HCT116 (cell line): Measurements from ENCODE around the gene RANBP6. TPM values are rescaled to one million over a fixed set of nuclear protein-coding genes. Genes with fewer than 3 reads are reported as not detected.

ENCODE experiments used
- ATAC-seq: fragments of 200-7000 bp; cut with Tn5 transposase; 2 replicates; pipeline ENCODE4 v1.9.1; 2020; ENCODE audit warnings: mild to moderate bottlenecking, moderate library complexity
- BruUV-seq: library from RNA; stranded (reverse); fragments of 400-500 nt; replicated peaks from 2 replicates; lab custom pipeline; 2021; lab: Mats Ljungman, UMichigan
- CTCF ChIA-PET: fragments of 300-600 bp; sonication (Branson Sonifier 250); formaldehyde crosslinking; loops from one replicate; lab custom pipeline; 2021; ENCODE audit warnings: antibody characterized with exemption; lab: Charles Lee
- POLR2A ChIA-PET: fragments of 300-600, 350-600 bp; sonication (Branson Sonifier 250); formaldehyde crosslinking; loops from one replicate; lab custom pipeline; 2021; ENCODE audit warnings: antibody characterized with exemption; lab: Charles Lee
- RAD21 ChIA-PET, 2 experiments: fragments of 300-600 bp; sonication (Branson Sonifier 250); formaldehyde crosslinking; loops; one replicate each; lab custom pipeline; 2023; ENCODE audit warnings: low total read pairs in 2 of 2; ENCODE audit not compliant: uncharacterized antibody in 2 of 2, unreplicated experiment in 2 of 2, low non-redundant PET in 1 of 2; lab: Charles Lee
- DNase-seq: peaks from one replicate; pipeline ENCODE4 v3.0.0-alpha.2; 2010; ENCODE audit warnings: low read depth, low spot score
- H2AFZ ChIP-seq: fragments of 200-600 bp; shearing (Covaris generic), sonication (generic); 2 replicates; pipeline ENCODE4 v1.6.1; 2017; ENCODE audit warnings: low read depth, mixed run types, mixed read lengths, antibody characterized with exemption, low read length; ENCODE audit not compliant: poor library complexity, severe bottlenecking
- H3K27ac ChIP-seq: 2 replicates; pipeline ENCODE4 v1.5.1; 2012; ENCODE audit warnings: low read depth, low read length
- H3K27me3 ChIP-seq: fragments of 200-600 bp; sonication (generic); 2 replicates; pipeline ENCODE4 v1.6.1; 2016; ENCODE audit warnings: mixed run types, low read length, mixed read lengths; ENCODE audit not compliant: insufficient read depth
- H3K36me3 ChIP-seq, 2 experiments: fragments of 200-500 bp in 1 of 2; fragments of 200-600 bp in 1 of 2; sonication (Bioruptor generic) in 1 of 2; sonication (generic) in 1 of 2; 2 replicates each; pipeline versions ENCODE4 v1.5.1 to v1.6.1; 2014 to 2016; ENCODE audit warnings: low read length in 2 of 2, inconsistent platforms in 1 of 2, mixed read lengths in 1 of 2, mixed run types in 1 of 2; ENCODE audit not compliant: insufficient read depth in 2 of 2, control insufficient read depth in 1 of 2
- H3K4me1 ChIP-seq, 2 experiments: fragments of 200-600 bp in 1 of 2; sonication (generic) in 1 of 2; 2 replicates each; pipeline versions ENCODE4 v1.5.1 to v1.6.1; 2012 to 2017; ENCODE audit warnings: low read length in 2 of 2, inconsistent platforms in 1 of 2, mild to moderate bottlenecking in 1 of 2, mixed read lengths in 1 of 2, mixed run types in 1 of 2, moderate library complexity in 1 of 2; ENCODE audit not compliant: insufficient read depth in 2 of 2, control insufficient read depth in 1 of 2
- H3K4me2 ChIP-seq: fragments of 200-600 bp; sonication (generic); 2 replicates; pipeline ENCODE4 v1.6.1; 2017; ENCODE audit warnings: mixed run types, low read length, mixed read lengths
- H3K4me3 ChIP-seq, 2 experiments: fragments of 200-600 bp in 1 of 2; sonication (generic) in 1 of 2; replicated peaks in 1 of 2; 2 replicates each; pipeline ENCODE4 v1.5.1; 2011 to 2016; ENCODE audit warnings: low read length in 2 of 2, control low read depth in 1 of 2, low read depth in 1 of 2, mild to moderate bottlenecking in 1 of 2, mixed read lengths in 1 of 2, mixed run types in 1 of 2
- H3K79me2 ChIP-seq: fragments of 200-600 bp; sonication (generic); 2 replicates; pipeline ENCODE4 v1.6.1; 2017; ENCODE audit warnings: mild to moderate bottlenecking, mixed run types, low read length, moderate library complexity, mixed read lengths; ENCODE audit not compliant: insufficient read depth
- H3K9ac ChIP-seq: fragments of 200-600 bp; sonication (generic); 2 replicates; pipeline ENCODE4 v1.6.1; 2016; ENCODE audit warnings: low read length, mixed read lengths
- H3K9me2 ChIP-seq: fragments of 200-600 bp; sonication (generic), shearing (Covaris generic); 2 replicates; pipeline ENCODE4 v1.6.1; 2017; ENCODE audit warnings: mixed run types, mild to moderate bottlenecking, moderate library complexity; ENCODE audit not compliant: insufficient read depth
- H3K9me3 ChIP-seq, 2 experiments: fragments of 200-500 bp in 1 of 2; fragments of 200-600 bp in 1 of 2; sonication (Bioruptor generic) in 1 of 2; sonication (generic) in 1 of 2; 2 replicates each; pipeline ENCODE4 v1.6.1; 2014 to 2017; ENCODE audit warnings: low read length in 2 of 2, mixed read lengths in 2 of 2, inconsistent platforms in 1 of 2, low read depth in 1 of 2, mild to moderate bottlenecking in 1 of 2, mixed run types in 1 of 2, moderate library complexity in 1 of 2; ENCODE audit not compliant: control insufficient read depth in 1 of 2, insufficient read depth in 1 of 2
- H4K20me1 ChIP-seq: fragments of 200-600 bp; sonication (generic), shearing (Covaris generic); 2 replicates; pipeline ENCODE4 v1.6.1; 2017; ENCODE audit warnings: mixed run types, mild to moderate bottlenecking, moderate library complexity; ENCODE audit not compliant: insufficient read depth
- ATF3 ChIP-seq: IDR thresholded peaks from 2 replicates; pipeline ENCODE4 v1.6.1; 2012
- CBX3 ChIP-seq: IDR thresholded peaks from 2 replicates; pipeline ENCODE4 v1.6.1; 2012; ENCODE audit warnings: low read depth
- CTCF ChIP-seq, 3 experiments: fragments of 200-600 bp in 1 of 3; sonication (generic) in 1 of 3; IDR thresholded peaks in 2 of 3; conservative IDR thresholded peaks in 1 of 3; 2 replicates each; pipeline ENCODE4 v1.5.1; 2012 to 2017; ENCODE audit warnings: low read depth in 2 of 3, low read length in 2 of 3, antibody characterized with exemption in 1 of 3, borderline replicate concordance in 1 of 3, control low read depth in 1 of 3, mild to moderate bottlenecking in 1 of 3, mixed read lengths in 1 of 3, mixed run types in 1 of 3, moderate library complexity in 1 of 3; ENCODE audit not compliant: insufficient read depth in 1 of 3
- EGR1 ChIP-seq: IDR thresholded peaks from 2 replicates; pipeline ENCODE4 v1.6.1; 2012; ENCODE audit warnings: low read depth
- ELF1 ChIP-seq: IDR thresholded peaks from 2 replicates; pipeline ENCODE4 v1.6.1; 2012; ENCODE audit warnings: low read depth, borderline replicate concordance
- EZH2 ChIP-seq: fragments of 200-600 bp; sonication (generic); IDR thresholded peaks from 2 replicates; pipeline ENCODE4 v1.6.1; 2017; ENCODE audit warnings: antibody characterized with exemption, mixed run types
- EZH2phosphoT487 ChIP-seq: fragments of 200-600 bp; IDR thresholded peaks from 2 replicates; pipeline ENCODE4 v1.6.1; 2018; ENCODE audit warnings: antibody characterized with exemption, borderline replicate concordance
- FOSL1 ChIP-seq: IDR thresholded peaks from 2 replicates; pipeline ENCODE4 v1.6.1; 2012; ENCODE audit warnings: low read depth
- MAX ChIP-seq: IDR thresholded peaks from 2 replicates; pipeline ENCODE4 v1.6.1; 2012
- POLR2A ChIP-seq: IDR thresholded peaks from 2 replicates; pipeline ENCODE4 v1.7.0; 2011; ENCODE audit warnings: borderline replicate concordance; ENCODE audit not compliant: insufficient read depth, insufficient read length; ENCODE audit errors: extremely low read depth
- RAD21 ChIP-seq: IDR thresholded peaks from 2 replicates; pipeline ENCODE4 v1.6.1; 2012; ENCODE audit warnings: low read depth, mild to moderate bottlenecking
- REST ChIP-seq: IDR thresholded peaks from 2 replicates; pipeline ENCODE4 v1.6.1; 2012; ENCODE audit warnings: low read depth
- SRF ChIP-seq: IDR thresholded peaks from 2 replicates; pipeline ENCODE4 v1.6.1; 2012; ENCODE audit warnings: low read depth
- TCF7L2 ChIP-seq: IDR thresholded peaks from 2 replicates; pipeline ENCODE4 v1.7.0; 2011; ENCODE audit warnings: borderline replicate concordance, inconsistent platforms; ENCODE audit not compliant: insufficient read depth, insufficient read length; ENCODE audit errors: extremely low read depth
- YY1 ChIP-seq: IDR thresholded peaks from 2 replicates; pipeline ENCODE4 v1.6.1; 2011; ENCODE audit warnings: low read length, low read depth, moderate library complexity, mild to moderate bottlenecking; ENCODE audit not compliant: insufficient replicate concordance; ENCODE audit errors: extremely low read depth
- ZBTB33 ChIP-seq: IDR thresholded peaks from 2 replicates; pipeline ENCODE4 v1.6.1; 2011; ENCODE audit warnings: mild to moderate bottlenecking, low read length, moderate library complexity; ENCODE audit not compliant: insufficient replicate concordance; ENCODE audit errors: extremely low read depth
- ZNF274 ChIP-seq: fragments of 200-500 bp; sonication (Bioruptor generic); IDR thresholded peaks from 2 replicates; pipeline ENCODE4 v1.6.1; 2014; ENCODE audit warnings: mild to moderate bottlenecking, low read depth, low read length, inconsistent platforms
- intact Hi-C: fragments of 100-400 bp; cut with micrococcal nuclease; formaldehyde crosslinking; loops from 2 replicates; pipeline ENCODE4 v1.10.0; 2022
- total RNA-seq: library from RNA; stranded (reverse); gene quantifications from one replicate; pipeline ENCODE4 v1.2.1, GENCODE V29; 2021; ENCODE audit not compliant: unreplicated experiment

RANBP6 gene
- total RNA-seq, 1 experiment from 2014 or later = 12.7 TPM

GRCh38 chr9:6052293-6052919 is 37.0 kb upstream of the RANBP6 start:
- H3K9me3 ChIP-seq = no peaks in the 10 kb centered on the region
- H3K79me2 ChIP-seq = no peaks in the 10 kb centered on the region
- no TSS peak for BruUV-seq
- no peak overlapping the region for H3K4me2 ChIP-seq
- no peaks in the 10 kb centered on the region for H3K9me2 ChIP-seq
- no peaks in the 10 kb centered on the region for H3K4me1 ChIP-seq
- H3K27ac ChIP-seq = no peak overlapping the region
- RAD21 ChIA-PET = no interaction called here
- no peaks in the 10 kb centered on the region for H3K36me3 ChIP-seq
- POLR2A ChIA-PET = no interaction called here
- ATAC-seq = no peak
- TF ChIP-seq SRF = no peak
- no peak for TF ChIP-seq EZH2
- no peak for TF ChIP-seq EGR1
- TF ChIP-seq YY1 = no peak
- TF ChIP-seq CTCF (IDR thresholded peaks at IDR 0.05 in 2 of 3, conservative IDR thresholded peaks at IDR 0.05 in 1 of 3; ENCODE audit: borderline replicate concordance in 1 of 3, insufficient read depth in 1 of 3, low read depth in 2 of 3, low read length in 2 of 3) = no peak
- no peak for TF ChIP-seq TCF7L2
- TF ChIP-seq EZH2phosphoT487 = no peak
- no peak for TF ChIP-seq MAX
- TF ChIP-seq POLR2A = no peak
- no peak for TF ChIP-seq REST
- no peak for TF ChIP-seq CBX3
- no peak for TF ChIP-seq ZBTB33
- TF ChIP-seq ELF1 = no peak
- TF ChIP-seq RAD21 = no peak
- TF ChIP-seq FOSL1 = no peak
- no peak for TF ChIP-seq ZNF274
- TF ChIP-seq ATF3 = no peak
- H3K4me3 ChIP-seq = no peak overlapping the region
- H2AFZ ChIP-seq = no peak overlapping the region
- H4K20me1 ChIP-seq = no peaks in the 10 kb centered on the region
- no peak overlapping the region for H3K9ac ChIP-seq
- CTCF ChIA-PET = interaction anchor here (1.0 kb wide), 1 partner anchor 166 kb away, joined by 3 read pairs; no protein-coding TSS in a partner anchor
- DNase-seq = no peak
- intact Hi-C loops = loop anchor here (10.0 kb wide), 2 partner anchors 142 to 622 kb away; no protein-coding TSS in a partner anchor
- no peaks in the 10 kb centered on the region for H3K27me3 ChIP-seq
